ENCODE results near the gene KRT6A. TPM values are rescaled to one million over a fixed set of nuclear protein-coding genes. Genes with fewer than 3 reads are reported as not detected.

Gene KRT6A
- total RNA-seq, 3 donors from 2014 or later, result 1.4 TPM; not detected in 2

GRCh38 chr12:52524898-52525591, 32.0 kb upstream of the KRT6A start:
- Histone ChIP-seq H3K36me3 (ENCODE audit: low read depth) (no peaks in the 10 kb centered on the region), H3K4me3 (no peak overlapping the region), H3K9me3 (no peaks in the 10 kb centered on the region), H3K4me1 (ENCODE audit: low read depth) (no peaks in the 10 kb centered on the region)
- intact Hi-C loops (cut with DNase I, micrococcal nuclease), result no loop called here
- ATAC-seq (no peak), DNase-seq (no peak)
- TF ChIP-seq CTCF (IDR thresholded peaks at IDR 0.05), result no peak

- no peaks in the 10 kb centered on the region for H3K4me1 ChIP-seq (ENCODE audit: low read depth)
- DNase-seq (no peak), ATAC-seq (no peak)
- no peaks in the 10 kb centered on the region for H3K36me3 ChIP-seq (ENCODE audit: low read depth)
- intact Hi-C loops (cut with DNase I, micrococcal nuclease), result no loop called here
- H3K4me3 ChIP-seq, result no peak overlapping the region
- no peaks in the 10 kb centered on the region for H3K9me3 ChIP-seq
- no peak for TF ChIP-seq CTCF (IDR thresholded peaks at IDR 0.05)
Observed at GRCh38 chr12:52524241-52524897, 31.3 kb upstream of the KRT6A start.

- no peak for ATAC-seq
- no peaks in the 10 kb centered on the region for H3K4me1 ChIP-seq (ENCODE audit: low read depth)
Observed at GRCh38 chr12:52523824-52524223, 30.8 kb upstream of the KRT6A start.

GRCh38 chr12:52522346-52523011, 29.4 kb upstream of the KRT6A start:
- TF ChIP-seq CTCF (IDR thresholded peaks at IDR 0.05), result no peak
- Histone ChIP-seq H3K9me3 (no peaks in the 10 kb centered on the region), H3K4me3 (no peak overlapping the region), H3K4me1 (ENCODE audit: low read depth) (no peaks in the 10 kb centered on the region), H3K36me3 (ENCODE audit: low read depth) (no peaks in the 10 kb centered on the region)
- DNase-seq, result no peak
- no peak for ATAC-seq
- intact Hi-C loops (cut with DNase I, micrococcal nuclease), result no loop called here

More at GRCh38 chr12:52523824-52524223, 30.8 kb upstream of the KRT6A start:
- Histone ChIP-seq H3K36me3 (ENCODE audit: low read depth) (no peaks in the 10 kb centered on the region), H3K4me3 (no peak overlapping the region), H3K9me3 (no peaks in the 10 kb centered on the region)
- TF ChIP-seq CTCF (IDR thresholded peaks at IDR 0.05), result no peak
- DNase-seq, result no peak
- intact Hi-C loops (cut with DNase I, micrococcal nuclease), result no loop called here

GRCh38 chr12:52521568-52522266, 28.7 kb upstream of the KRT6A start:
- DNase-seq (no peak), ATAC-seq (no peak)
- Histone ChIP-seq H3K9me3 (no peaks in the 10 kb centered on the region), H3K4me3 (no peak overlapping the region), H3K4me1 (ENCODE audit: low read depth) (no peaks in the 10 kb centered on the region), H3K36me3 (ENCODE audit: low read depth) (no peaks in the 10 kb centered on the region)
- intact Hi-C loops (cut with DNase I, micrococcal nuclease), result no loop called here
- TF ChIP-seq CTCF (IDR thresholded peaks at IDR 0.05), result no peak

All from mucosa of descending colon (tissue), 3 donors.